K562 (cell line): ENCODE results near the gene TBCEL. TPM values are rescaled to one million over a fixed set of nuclear protein-coding genes. Genes with fewer than 3 reads are reported as not detected.
A peak's percentile ranks its signal among the peaks of the same experiment; 100 is the strongest.

Source experiments
- ATAC-seq: fragments of 200-7000 bp; cut with Tn5 transposase; 3 replicates; pipeline ENCODE4 v1.9.1; 2020; ENCODE audit warnings: moderate library complexity
- BruUV-seq: library from RNA; stranded (reverse); fragments of 400-500 nt; replicated peaks from 2 replicates; lab custom pipeline; 2021; lab: Mats Ljungman, UMichigan
- CTCF ChIA-PET: fragments of 300-600 bp; formaldehyde crosslinking; extraction: SDS; loops from one replicate; lab custom pipeline; 2021; ENCODE audit warnings: low intra/inter-chr PET ratio; lab: Yijun Ruan, JAX
- POLR2A ChIA-PET: fragments of 300-600, 350-650 bp; sonication (Branson Sonifier 250); formaldehyde crosslinking; extraction: SDS; loops from one replicate; lab custom pipeline; 2021; ENCODE audit warnings: antibody characterized with exemption, inconsistent platforms; lab: Yijun Ruan, JAX
- DNase-seq, 4 experiments: peaks; one replicate each; pipeline versions ENCODE4 v3.0.0 to v3.0.0-alpha.2; 2011 to 2018; ENCODE audit warnings: low spot score in 3 of 4, mixed read lengths in 3 of 4; ENCODE audit errors: extremely low read depth in 1 of 4
- FAIRE-seq: peaks from 2 replicates; lab custom pipeline; 2011; peaks lifted over from hg19 to GRCh38; lab: Jason Lieb, UNC
- H2AFZ ChIP-seq: 2 replicates; pipeline ENCODE4 v1.6.0; 2011; ENCODE audit warnings: low read depth, low read length, control low read depth, inconsistent platforms
- H3K27ac ChIP-seq: fragments of 200-600 bp; 3 replicates; pipeline ENCODE4 v1.8.0; 2011; ENCODE audit warnings: low read depth, mild to moderate bottlenecking, control low read depth, inconsistent platforms, low read length, moderate library complexity, mixed read lengths; ENCODE audit errors: extremely low read depth
- H3K27me3 ChIP-seq, 2 experiments: fragments of 300-600 bp in 1 of 2; 2 replicates in 1 of 2; 3 replicates in 1 of 2; pipeline versions ENCODE4 v1.6.0 to v1.8.0; 2011; ENCODE audit warnings: inconsistent platforms in 2 of 2, low read length in 2 of 2, mild to moderate bottlenecking in 1 of 2, mixed read lengths in 1 of 2, moderate library complexity in 1 of 2; ENCODE audit not compliant: control insufficient read depth in 2 of 2, insufficient read depth in 2 of 2
- H3K36me3 ChIP-seq: fragments of 300-600 bp; 3 replicates; pipeline ENCODE4 v1.8.0; 2011; ENCODE audit warnings: mild to moderate bottlenecking, low read length, inconsistent platforms; ENCODE audit not compliant: control insufficient read depth, insufficient read depth
- H3K4me1 ChIP-seq, 2 experiments: fragments of 200-600 bp in 1 of 2; replicated peaks in 1 of 2; 2 replicates in 1 of 2; 3 replicates in 1 of 2; pipeline versions ENCODE4 v1.5.1 to v1.8.0; 2011; ENCODE audit warnings: inconsistent platforms in 2 of 2, low read length in 2 of 2, mild to moderate bottlenecking in 1 of 2, mixed read lengths in 1 of 2, moderate library complexity in 1 of 2; ENCODE audit not compliant: control insufficient read depth in 2 of 2, insufficient read depth in 2 of 2
- H3K4me2 ChIP-seq: 2 replicates; pipeline ENCODE4 v1.6.1; 2011; ENCODE audit warnings: low read length, control low read depth, inconsistent platforms, mixed read lengths; ENCODE audit not compliant: insufficient read depth
- H3K4me3 ChIP-seq: fragments of 200-600 bp; sonication (generic), shearing (Covaris generic); 2 replicates; pipeline ENCODE4 v1.5.1; 2016; ENCODE audit warnings: control low read depth, inconsistent platforms
- H3K79me2 ChIP-seq: fragments of 200-600 bp; 3 replicates; pipeline ENCODE4 v1.8.0; 2011; ENCODE audit warnings: low read length, inconsistent platforms; ENCODE audit not compliant: control insufficient read depth, insufficient read depth
- H3K9ac ChIP-seq, 2 experiments: 2 replicates each; pipeline versions ENCODE4 v1.6.0 to v1.6.1; 2011; ENCODE audit warnings: low read depth in 2 of 2, low read length in 2 of 2, control low read depth in 1 of 2, inconsistent platforms in 1 of 2, mild to moderate bottlenecking in 1 of 2, mixed read lengths in 1 of 2; ENCODE audit not compliant: insufficient read depth in 1 of 2
- H3K9me1 ChIP-seq: one replicate; pipeline ENCODE4 v1.6.0; 2011; ENCODE audit warnings: inconsistent platforms, mild to moderate bottlenecking, low read length, moderate library complexity; ENCODE audit not compliant: control insufficient read depth, insufficient read depth
- H3K9me3 ChIP-seq: replicated peaks from 2 replicates; pipeline ENCODE4 v1.5.1; 2011; ENCODE audit warnings: low read depth, low read length, inconsistent platforms; ENCODE audit not compliant: control insufficient read depth, insufficient read depth
- H4K20me1 ChIP-seq: replicated peaks from 2 replicates; pipeline ENCODE4 v1.6.1; 2011; ENCODE audit warnings: low read length, inconsistent platforms, mixed read lengths; ENCODE audit not compliant: control insufficient read depth, insufficient read depth
- CBFA2T3 ChIP-seq: fragments of 450-650 bp; IDR thresholded peaks from 2 replicates; pipeline ENCODE4 v1.6.1; 2017
- EGR1 ChIP-seq: fragments of 450-650 bp; conservative IDR thresholded peaks from 2 replicates; pipeline ENCODE4 v1.6.1; 2017; ENCODE audit warnings: mild to moderate bottlenecking
- HCFC1 ChIP-seq: IDR thresholded peaks from 2 replicates; pipeline ENCODE4 v1.6.1; 2012; ENCODE audit warnings: low read depth, low read length, improper control_type of control experiment
- HDAC1 ChIP-seq, 2 experiments: fragments of 450-650 bp; IDR thresholded peaks; 2 replicates each; pipeline ENCODE4 v1.6.1; 2016 to 2017; ENCODE audit warnings: inconsistent platforms in 1 of 2, mild to moderate bottlenecking in 1 of 2, moderate library complexity in 1 of 2
- IFI16 ChIP-seq: fragments of 250-450 bp; sonication (Bioruptor Pico); IDR thresholded peaks from 2 replicates; pipeline ENCODE4 v2.1.2; 2022; ENCODE audit warnings: mild to moderate bottlenecking, inconsistent platforms
- KAT7 ChIP-seq: sonication (generic); formaldehyde crosslinking; IDR thresholded peaks from 2 replicates; pipeline ENCODE4 v1.8.0; 2022; ENCODE audit warnings: missing genetic modification reagents, mild to moderate bottlenecking, borderline replicate concordance
- MED1 ChIP-seq: sonication (generic); formaldehyde crosslinking; IDR thresholded peaks from 2 replicates; pipeline ENCODE4 v1.8.1; 2023; ENCODE audit warnings: missing genetic modification reagents, borderline replicate concordance
- MTA2 ChIP-seq: fragments of 450-650 bp; IDR thresholded peaks from 2 replicates; pipeline ENCODE4 v1.6.1; 2016; ENCODE audit warnings: low read depth
- MYC ChIP-seq, 2 experiments: fragments of 250-450 bp in 1 of 2; sonication (Bioruptor Pico) in 1 of 2; IDR thresholded peaks; 2 replicates each; pipeline versions ENCODE4 v1.5.1 to v1.6.1; 2012 to 2021; ENCODE audit warnings: low read depth in 2 of 2, borderline replicate concordance in 1 of 2, improper control_type of control experiment in 1 of 2, low read length in 1 of 2, mild to moderate bottlenecking in 1 of 2, moderate library complexity in 1 of 2
- NCOA1 ChIP-seq: fragments of 450-650 bp; IDR thresholded peaks from 2 replicates; pipeline ENCODE4 v1.6.1; 2016; ENCODE audit warnings: low read depth
- RB1 ChIP-seq: fragments of 450-650 bp; IDR thresholded peaks from 2 replicates; pipeline ENCODE4 v1.6.1; 2017; ENCODE audit warnings: low read depth, mild to moderate bottlenecking
- RBM17 ChIP-seq: fragments of 200-400 bp; formaldehyde crosslinking; IDR thresholded peaks from 2 replicates; pipeline ENCODE4 v1.6.1; 2017; ENCODE audit warnings: low read depth, mild to moderate bottlenecking, low read length, borderline replicate concordance
- RCOR1 ChIP-seq, 2 experiments: IDR thresholded peaks; 2 replicates each; pipeline ENCODE4 v1.6.1; 2012; ENCODE audit warnings: low read depth in 2 of 2, low read length in 2 of 2, borderline replicate concordance in 1 of 2, improper control_type of control experiment in 1 of 2
- SAP30 ChIP-seq: fragments of 200-600 bp; sonication (generic); IDR thresholded peaks from 2 replicates; pipeline ENCODE4 v1.6.1; 2012; ENCODE audit warnings: borderline replicate concordance, low read depth, mild to moderate bottlenecking, moderate library complexity, low read length, control low read depth, inconsistent platforms; ENCODE audit not compliant: insufficient read depth, poor library complexity, severe bottlenecking
- TSC22D4 ChIP-seq: fragments of 450-650 bp; IDR thresholded peaks from 2 replicates; pipeline ENCODE4 v1.6.1; 2016; ENCODE audit warnings: missing genetic modification characterization, missing biosample characterization, control low read depth
- ZNF444 ChIP-seq: fragments of 250-450 bp; sonication (Bioruptor Pico); IDR thresholded peaks from 2 replicates; pipeline ENCODE4 v1.4.0; 2020; ENCODE audit warnings: mild to moderate bottlenecking, moderate library complexity
- ZNF76 ChIP-seq: fragments of 250-450 bp; sonication (Bioruptor Pico); IDR thresholded peaks from 2 replicates; pipeline ENCODE4 v1.4.0; 2020; ENCODE audit warnings: mild to moderate bottlenecking, moderate library complexity, borderline replicate concordance
- WGBS: fragments of 100-300 bp; shearing (Covaris generic); methylation state at CpG from one replicate; pipeline ENCODE4 v1.1.6; 2016; ENCODE audit warnings: low coverage, mixed read lengths; ENCODE audit not compliant: insufficient coverage; ENCODE audit errors: missing lambda C conversion rate; 5-methylcytosine and 5-hydroxymethylcytosine counted together
- in situ Hi-C: fragments of 300-500 bp; cut with MboI; formaldehyde crosslinking; loops from 4 replicates; pipeline ENCODE4 v1.15.0; 2018; ENCODE audit warnings: inconsistent platforms, mixed read lengths
- intact Hi-C: fragments of 100-400 bp; cut with micrococcal nuclease; formaldehyde crosslinking; loops from 2 replicates; pipeline ENCODE4 v1.14.2; 2022
- polyA plus RNA-seq, 8 experiments: library from polyadenylated mRNA; depleted of rRNA in 4 of 8; stranded (reverse) in 5 of 8; unstranded in 3 of 8; fragments of >200 nt; fragmentation: Nextera tagmentation in 2 of 8; fragmentation: Illumina TruSeq in 1 of 8; extraction: Ambion mirVana in 2 of 8; extraction: Trizol in 1 of 8; gene quantifications; 2 replicates each; pipeline versions ENCODE4 v1.2.1 to v1.2.3, GENCODE V29; 2011 to 2014; ENCODE audit warnings: inconsistent platforms in 1 of 8, missing spikeins in 1 of 8
- total RNA-seq, 7 experiments: library from RNA; depleted of rRNA in 6 of 7; stranded (reverse); fragments of >200 nt in 6 of 7; fragmentation: Illumina TruSeq in 2 of 7; extraction: Trizol in 2 of 7; gene quantifications; 2 replicates each; pipeline versions ENCODE4 v1.2.1 to v1.2.3, GENCODE V29; 2011 to 2021; ENCODE audit warnings: low replicate concordance in 1 of 7

Gene TBCEL
- total and polyA plus RNA-seq, 9 of the 15 experiments (the other 6 are each of a cell fraction or from before 2014, with no cell fraction given): 0.39 to 2.3 (median 1.4) TPM

- no peak for FAIRE-seq
- ATAC-seq: peak; percentile 27; the same call in 1 of the 3 replicates
- Histone ChIP-seq H3K4me2 (no peak overlapping the region), H2AFZ (no peak overlapping the region), H3K9me3 (no peaks in the 10 kb centered on the region), H4K20me1 (no peaks in the 10 kb centered on the region), H3K4me1 (peaks cover 0 to 5% of the 10 kb centered on the region in 2 experiments; a peak in 1 of 5 replicates), H3K27me3 (peaks cover 31 to 46% of the 10 kb centered on the region in 2 experiments)
- DNase-seq: no peak
- no TSS peak for BruUV-seq
- intact Hi-C loops: no loop called here
- ChIA-PET POLR2A (interaction anchor here (0.6 to 0.7 kb wide), 2 partner anchors 29 to 40 kb away, joined by 3 read pairs; no protein-coding TSS in a partner anchor), CTCF (no interaction called here)
- in situ Hi-C loops: no loop called here
- WGBS: 0% methylated on average over 23 of the region's 30 CpGs
- TF ChIP-seq ZNF76 (CRISPR knock-in tag): no peak
- no peak for TF ChIP-seq MED1 (CRISPR knock-in tag)
- TF ChIP-seq CBFA2T3: no peak
- TF ChIP-seq KAT7 (CRISPR knock-in tag): no peak
- no peak for TF ChIP-seq RBM17
- TF ChIP-seq TSC22D4: no peak
- no peak for TF ChIP-seq RCOR1 (IDR thresholded peaks at IDR 0.05; ENCODE audit: borderline replicate concordance in 1 of 2, low read depth in 2 of 2, low read length in 2 of 2)
- no peak for TF ChIP-seq EGR1
- TF ChIP-seq MTA2: no peak
- no peak for TF ChIP-seq MYC (IDR thresholded peaks at IDR 0.05; ENCODE audit: low read depth, low read length)
- TF ChIP-seq MYC (CRISPR knock-in tag; IDR thresholded peaks at IDR 0.05; ENCODE audit: borderline replicate concordance, low read depth): no peak
- no peak for TF ChIP-seq IFI16 (CRISPR knock-in tag)
- no peak for TF ChIP-seq HDAC1 (IDR thresholded peaks at IDR 0.05)
- TF ChIP-seq SAP30: no peak
- TF ChIP-seq NCOA1: no peak
- TF ChIP-seq RB1: no peak
- no peak for TF ChIP-seq HCFC1
- TF ChIP-seq ZNF444 (CRISPR knock-in tag): no peak
- TF ChIP-seq, all 486 proteins: peak for 0
- H3K79me2 ChIP-seq: no peaks in the 10 kb centered on the region
- H3K36me3 ChIP-seq: no peaks in the 10 kb centered on the region
- H3K9ac ChIP-seq: no peak overlapping the region
- H3K9me1 ChIP-seq: no peaks in the 10 kb centered on the region
- no peak overlapping the region for H3K27ac ChIP-seq
- H3K4me3 ChIP-seq: no peak overlapping the region
Observed at GRCh38 chr11:121127809-121128208, 103.9 kb downstream of the TBCEL start.
